Loucy (cell line): ENCODE data around the gene LEKR1.

Experiments
- H2AFZ ChIP-seq: fragments of 200-600 bp; sonication (generic); 2 replicates; pipeline ENCODE4 v1.6.0; 2016; ENCODE audit warnings: antibody characterized with exemption, mild to moderate bottlenecking, low read length, moderate library complexity
- H3F3A ChIP-seq: fragments of 200-600 bp; 2 replicates; pipeline ENCODE4 v1.6.0; 2016; ENCODE audit warnings: antibody characterized with exemption, low read depth, mild to moderate bottlenecking
- H3K27me3 ChIP-seq: fragments of 200-600 bp; sonication (generic); 2 replicates; pipeline ENCODE4 v1.6.1; 2014; ENCODE audit warnings: low read length, mild to moderate bottlenecking; ENCODE audit not compliant: insufficient read depth, poor library complexity, severe bottlenecking
- H3K36me3 ChIP-seq: fragments of 200-600 bp; sonication (generic); 2 replicates; pipeline ENCODE4 v1.6.1; 2016; ENCODE audit warnings: low read length; ENCODE audit not compliant: insufficient read depth
- H3K4me1 ChIP-seq: fragments of 200-600 bp; sonication (generic); 2 replicates; pipeline ENCODE4 v1.5.1; 2014; ENCODE audit warnings: low read length, mild to moderate bottlenecking; ENCODE audit not compliant: insufficient read depth, poor library complexity, severe bottlenecking
- H3K4me2 ChIP-seq: fragments of 200-600 bp; sonication (generic); 2 replicates; pipeline ENCODE4 v1.6.0; 2014; ENCODE audit warnings: antibody characterized with exemption, low read length, low read depth, mild to moderate bottlenecking; ENCODE audit not compliant: poor library complexity, severe bottlenecking
- H3K4me3 ChIP-seq: fragments of 200-600 bp; sonication (generic); 2 replicates; pipeline ENCODE4 v1.5.1; 2014; ENCODE audit warnings: low read length, mild to moderate bottlenecking, mixed read lengths; ENCODE audit not compliant: poor library complexity, severe bottlenecking
- H3K79me2 ChIP-seq: fragments of 200-600 bp; sonication (generic); 2 replicates; pipeline ENCODE4 v1.6.1; 2014; ENCODE audit warnings: low read length; ENCODE audit not compliant: insufficient read depth
- H3K9ac ChIP-seq: fragments of 200-600 bp; sonication (generic); 2 replicates; pipeline ENCODE4 v1.6.0; 2014; ENCODE audit warnings: mild to moderate bottlenecking, low read depth, low read length, moderate library complexity; ENCODE audit not compliant: poor library complexity, severe bottlenecking
- H3K9me2 ChIP-seq: fragments of 200-600 bp; sonication (generic); replicated peaks from 2 replicates; pipeline ENCODE4 v1.6.1; 2016; ENCODE audit warnings: low read depth, low read length, mixed read lengths
- H3K9me3 ChIP-seq: fragments of 200-600 bp; sonication (generic); 2 replicates; pipeline ENCODE4 v1.6.1; 2014; ENCODE audit warnings: mild to moderate bottlenecking, antibody characterized with exemption, low read length, low read depth; ENCODE audit not compliant: insufficient read depth
- H4K20me1 ChIP-seq: fragments of 200-600 bp; sonication (generic); 2 replicates; pipeline ENCODE4 v1.6.0; 2014; ENCODE audit warnings: antibody characterized with exemption, low read length, mild to moderate bottlenecking; ENCODE audit not compliant: insufficient read depth, poor library complexity, severe bottlenecking
- CTCF ChIP-seq: fragments of 200-600 bp; sonication (generic); conservative IDR thresholded peaks from 2 replicates; pipeline ENCODE4 v1.5.1; 2014; ENCODE audit warnings: mild to moderate bottlenecking, antibody characterized with exemption, low read length
- EZH2phosphoT487 ChIP-seq: fragments of 200-600 bp; IDR thresholded peaks from 2 replicates; pipeline ENCODE4 v1.6.1; 2018; ENCODE audit warnings: antibody characterized with exemption, mild to moderate bottlenecking, moderate library complexity, borderline replicate concordance

LEKR1 gene

GRCh38 chr3:156787926-156788663 lies 38.1 kb upstream of the LEKR1 start:
- Histone ChIP-seq H3K4me1 (peaks cover 6% of the 10 kb centered on the region), H3K79me2 (no peaks in the 10 kb centered on the region), H2AFZ (no peak overlapping the region), H3K9me2 (no peaks in the 10 kb centered on the region), H3K4me2 (no peak overlapping the region), H3K9me3 (no peaks in the 10 kb centered on the region), H4K20me1 (no peaks in the 10 kb centered on the region), H3K36me3 (no peaks in the 10 kb centered on the region), H3K9ac (no peak overlapping the region), H3K27me3 (no peaks in the 10 kb centered on the region), H3F3A (no peaks in the 10 kb centered on the region), H3K4me3 (no peak overlapping the region)
- TF ChIP-seq EZH2phosphoT487 = no peak
- no peak for TF ChIP-seq CTCF

- no peaks in the 10 kb centered on the region for H3K27me3 ChIP-seq
- H3K4me3 ChIP-seq = no peak overlapping the region
- H3K9me2 ChIP-seq = no peaks in the 10 kb centered on the region
- no peak overlapping the region for H3K9ac ChIP-seq
- no peaks in the 10 kb centered on the region for H3K36me3 ChIP-seq
- no peak overlapping the region for H2AFZ ChIP-seq
- H3K79me2 ChIP-seq = no peaks in the 10 kb centered on the region
- H3K4me1 ChIP-seq = peaks cover 11% of the 10 kb centered on the region
- H3K9me3 ChIP-seq = no peaks in the 10 kb centered on the region
- TF ChIP-seq EZH2phosphoT487 = no peak
- TF ChIP-seq CTCF = no peak
- no peaks in the 10 kb centered on the region for H3F3A ChIP-seq
- H3K4me2 ChIP-seq = no peak overlapping the region
- H4K20me1 ChIP-seq = no peaks in the 10 kb centered on the region
Measured at GRCh38 chr3:156788846-156789245, 37.3 kb upstream of the LEKR1 start.

GRCh38 chr3:156790156-156790555 lies 36.0 kb upstream of the LEKR1 start:
- H3K4me2 ChIP-seq = no peak overlapping the region
- H3K9ac ChIP-seq = no peak overlapping the region
- no peak for TF ChIP-seq EZH2phosphoT487
- TF ChIP-seq CTCF = no peak
- no peaks in the 10 kb centered on the region for H3K27me3 ChIP-seq
- H3K36me3 ChIP-seq = no peaks in the 10 kb centered on the region
- H3F3A ChIP-seq = no peaks in the 10 kb centered on the region
- no peaks in the 10 kb centered on the region for H4K20me1 ChIP-seq
- no peak overlapping the region for H2AFZ ChIP-seq
- peaks cover 11% of the 10 kb centered on the region for H3K4me1 ChIP-seq
- H3K4me3 ChIP-seq = no peak overlapping the region
- no peaks in the 10 kb centered on the region for H3K9me2 ChIP-seq
- no peaks in the 10 kb centered on the region for H3K9me3 ChIP-seq
- H3K79me2 ChIP-seq = no peaks in the 10 kb centered on the region
